Erythroblast (primary cell): ENCODE results near the gene PDGFD.

ENCODE experiments used
- GATA1 ChIP-seq: IDR thresholded peaks from 2 replicates; pipeline ENCODE4 v1.6.1; 2011; ENCODE audit warnings: low read depth, mild to moderate bottlenecking, control low read depth, low read length, moderate library complexity
- POLR2A ChIP-seq: IDR thresholded peaks from 2 replicates; pipeline ENCODE4 v1.6.1; 2011; ENCODE audit warnings: mild to moderate bottlenecking, low read length

DNA sequence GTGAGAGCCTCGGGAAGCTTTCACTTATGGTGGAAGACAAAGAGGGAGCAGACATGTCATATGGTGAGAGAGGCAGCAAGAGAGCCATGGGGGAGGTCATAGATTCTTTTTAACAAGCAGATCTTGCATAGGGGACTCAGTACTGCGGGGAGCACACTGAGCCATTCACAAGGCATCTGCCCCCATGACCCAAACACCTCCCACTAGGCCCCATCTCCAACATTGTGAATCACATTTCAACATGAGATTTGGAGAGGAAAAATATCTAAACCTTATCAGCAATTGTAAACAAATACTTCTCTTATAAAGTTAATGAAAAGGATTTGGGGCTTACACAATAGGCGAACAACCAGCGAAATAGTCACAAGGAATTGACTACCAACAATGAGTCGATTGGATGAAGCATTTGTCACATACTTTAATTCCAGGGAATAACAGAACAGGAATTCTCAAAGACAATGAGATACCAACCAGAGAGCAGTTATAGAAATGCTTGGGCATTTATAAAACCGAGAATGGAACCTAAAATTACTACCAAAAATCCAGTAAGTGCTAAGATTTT is 120.2 kb downstream of the PDGFD start:
- no peak for TF ChIP-seq POLR2A
- no peak for TF ChIP-seq GATA1
